ENCODE results near the gene S100A13. TPM values are rescaled to one million over a fixed set of nuclear protein-coding genes. Genes with fewer than 3 reads are reported as not detected.
A peak's percentile ranks its signal among the peaks of the same experiment; 100 is the strongest.

Gene S100A13
- total RNA-seq, 1 donor from 2014 or later, result 172 TPM

DNA sequence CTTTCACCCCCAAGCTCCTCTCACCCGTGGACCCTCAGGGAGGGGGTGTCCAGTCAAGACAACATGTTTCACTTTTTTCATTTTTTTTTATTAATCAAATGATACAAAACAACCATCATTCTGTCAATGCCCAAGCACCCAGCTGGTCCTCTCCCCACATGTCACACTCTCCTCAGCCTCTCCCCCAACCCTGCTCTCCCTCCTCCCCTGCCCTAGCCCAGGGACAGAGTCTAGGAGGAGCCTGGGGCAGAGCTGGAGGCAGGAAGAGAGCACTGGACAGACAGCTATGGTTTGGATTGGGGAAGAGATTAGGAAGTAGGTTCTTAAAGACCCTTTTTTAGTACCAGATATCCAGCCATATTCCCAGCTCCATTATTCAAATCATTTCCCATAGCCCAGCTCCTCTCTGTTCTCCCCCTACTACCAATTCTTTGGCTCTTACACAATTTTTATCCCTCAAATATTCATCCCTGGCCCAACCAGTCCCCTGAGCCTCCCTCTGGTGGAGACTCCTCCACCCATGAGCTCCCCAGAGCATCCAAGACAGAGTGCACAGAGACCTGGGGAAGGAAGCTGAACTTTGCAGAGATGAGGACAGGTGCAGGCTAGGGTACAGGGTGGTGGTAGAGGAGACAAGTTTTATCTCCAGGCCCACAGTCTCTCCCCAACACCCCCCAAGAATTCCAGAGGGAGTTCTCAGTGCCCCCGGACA lies 13.0 kb downstream of the S100A13 start:
- no peak overlapping the region for H3K4me3 ChIP-seq (ENCODE audit: insufficient read depth, low read depth, low read length)
- no peaks in the 10 kb centered on the region for H3K9me3 ChIP-seq (ENCODE audit: insufficient read depth, low read depth, low read length)
- no peak for FAIRE-seq
- H3K4me1 ChIP-seq (ENCODE audit: insufficient read depth, low read length), result peaks cover 29% of the 10 kb centered on the region
- H3K27ac ChIP-seq (ENCODE audit: low read depth, low read length), result no peak overlapping the region
- H4K20me1 ChIP-seq (ENCODE audit: insufficient read depth, low read length), result peaks cover 7% of the 10 kb centered on the region
- H3K27me3 ChIP-seq (ENCODE audit: insufficient read depth, low read length), result no peaks in the 10 kb centered on the region
- no peak overlapping the region for H2AFZ ChIP-seq (ENCODE audit: low read depth, low read length)
- Mint-ChIP-seq H3K4me3 (ENCODE audit: unreplicated experiment) (peak overlapping the region; percentile 6), H3K9me3 (ENCODE audit: unreplicated experiment) (no peaks in the 10 kb centered on the region), H3K4me1 (ENCODE audit: low read depth, unreplicated experiment) (peaks cover 12% of the 10 kb centered on the region), H3K27ac (ENCODE audit: unreplicated experiment) (no peak overlapping the region), H3K36me3 (ENCODE audit: low read depth, unreplicated experiment) (peaks cover 9% of the 10 kb centered on the region), H3K27me3 (ENCODE audit: low read depth, unreplicated experiment) (no peaks in the 10 kb centered on the region)
- TF ChIP-seq, protein P1, sequence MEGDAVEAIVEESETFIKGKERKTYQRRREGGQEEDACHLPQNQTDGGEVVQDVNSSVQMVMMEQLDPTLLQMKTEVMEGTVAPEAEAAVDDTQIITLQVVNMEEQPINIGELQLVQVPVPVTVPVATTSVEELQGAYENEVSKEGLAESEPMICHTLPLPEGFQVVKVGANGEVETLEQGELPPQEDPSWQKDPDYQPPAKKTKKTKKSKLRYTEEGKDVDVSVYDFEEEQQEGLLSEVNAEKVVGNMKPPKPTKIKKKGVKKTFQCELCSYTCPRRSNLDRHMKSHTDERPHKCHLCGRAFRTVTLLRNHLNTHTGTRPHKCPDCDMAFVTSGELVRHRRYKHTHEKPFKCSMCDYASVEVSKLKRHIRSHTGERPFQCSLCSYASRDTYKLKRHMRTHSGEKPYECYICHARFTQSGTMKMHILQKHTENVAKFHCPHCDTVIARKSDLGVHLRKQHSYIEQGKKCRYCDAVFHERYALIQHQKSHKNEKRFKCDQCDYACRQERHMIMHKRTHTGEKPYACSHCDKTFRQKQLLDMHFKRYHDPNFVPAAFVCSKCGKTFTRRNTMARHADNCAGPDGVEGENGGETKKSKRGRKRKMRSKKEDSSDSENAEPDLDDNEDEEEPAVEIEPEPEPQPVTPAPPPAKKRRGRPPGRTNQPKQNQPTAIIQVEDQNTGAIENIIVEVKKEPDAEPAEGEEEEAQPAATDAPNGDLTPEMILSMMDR (IDR thresholded peaks at IDR 0.05; ENCODE audit: insufficient read depth, low read depth, low read length), result no peak
- H3K4me2 ChIP-seq (ENCODE audit: low read length), result no peak overlapping the region
- H3K36me3 ChIP-seq (ENCODE audit: insufficient read depth, low read length), result peaks cover under 1% of the 10 kb centered on the region
- H3K79me2 ChIP-seq (ENCODE audit: insufficient read depth, low read length), result peaks cover 41% of the 10 kb centered on the region
- no peak overlapping the region for H3K9ac ChIP-seq (ENCODE audit: low read length)
- no peak for DNase-seq (ENCODE audit: low read depth)

DNA sequence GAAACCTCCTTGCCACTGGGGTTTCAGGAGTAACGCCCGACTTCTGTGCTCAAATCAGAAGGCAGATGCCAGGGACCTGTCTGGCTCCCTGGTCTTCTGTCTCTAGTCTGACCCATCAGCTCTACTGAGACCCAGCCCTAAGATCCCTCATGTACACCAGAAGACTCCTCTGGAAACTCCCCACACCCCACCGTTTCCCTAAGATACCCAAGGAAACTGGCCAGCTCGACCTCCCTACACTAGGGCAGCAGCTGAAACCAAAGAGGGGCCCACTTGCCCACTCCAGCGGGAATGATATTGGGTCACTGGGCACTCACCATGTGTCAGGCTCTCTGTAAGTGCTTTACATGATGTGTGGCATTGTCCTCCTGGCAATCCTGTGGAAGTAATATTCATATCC lies 13.9 kb downstream of the S100A13 start:
- Histone ChIP-seq H2AFZ (ENCODE audit: low read depth, low read length) (no peak overlapping the region), H3K4me2 (ENCODE audit: low read length) (peak overlapping the region; percentile 87), H3K9ac (ENCODE audit: low read length) (peak overlapping the region; percentile 98), H3K36me3 (ENCODE audit: insufficient read depth, low read length) (no peaks in the 10 kb centered on the region), H3K9me3 (ENCODE audit: insufficient read depth, low read depth, low read length) (no peaks in the 10 kb centered on the region), H3K79me2 (ENCODE audit: insufficient read depth, low read length) (peaks cover 51% of the 10 kb centered on the region), H3K27me3 (ENCODE audit: insufficient read depth, low read length) (no peaks in the 10 kb centered on the region), H3K4me1 (ENCODE audit: insufficient read depth, low read length) (peaks cover 38% of the 10 kb centered on the region), H3K4me3 (ENCODE audit: insufficient read depth, low read depth, low read length) (no peak overlapping the region), H3K27ac (ENCODE audit: low read depth, low read length) (peak overlapping the region; percentile 89), H4K20me1 (ENCODE audit: insufficient read depth, low read length) (peaks cover 7% of the 10 kb centered on the region)
- H3K9me3 Mint-ChIP-seq (ENCODE audit: unreplicated experiment), result no peaks in the 10 kb centered on the region
- no peak overlapping the region for H3K27ac Mint-ChIP-seq (ENCODE audit: unreplicated experiment)
- FAIRE-seq, result no peak
- no peak overlapping the region for H3K4me3 Mint-ChIP-seq (ENCODE audit: unreplicated experiment)
- peaks cover 20% of the 10 kb centered on the region for H3K4me1 Mint-ChIP-seq (ENCODE audit: low read depth, unreplicated experiment)
- no peaks in the 10 kb centered on the region for H3K27me3 Mint-ChIP-seq (ENCODE audit: low read depth, unreplicated experiment)
- TF ChIP-seq EZH2 (IDR thresholded peaks at IDR 0.05; ENCODE audit: insufficient read depth, low read length), result no peak
- TF ChIP-seq, protein P1 (IDR thresholded peaks at IDR 0.05; ENCODE audit: insufficient read depth, low read depth, low read length), result no peak
- H3K36me3 Mint-ChIP-seq (ENCODE audit: low read depth, unreplicated experiment), result peaks cover 4% of the 10 kb centered on the region
- DNase-seq (ENCODE audit: low read depth), result no peak

DNA sequence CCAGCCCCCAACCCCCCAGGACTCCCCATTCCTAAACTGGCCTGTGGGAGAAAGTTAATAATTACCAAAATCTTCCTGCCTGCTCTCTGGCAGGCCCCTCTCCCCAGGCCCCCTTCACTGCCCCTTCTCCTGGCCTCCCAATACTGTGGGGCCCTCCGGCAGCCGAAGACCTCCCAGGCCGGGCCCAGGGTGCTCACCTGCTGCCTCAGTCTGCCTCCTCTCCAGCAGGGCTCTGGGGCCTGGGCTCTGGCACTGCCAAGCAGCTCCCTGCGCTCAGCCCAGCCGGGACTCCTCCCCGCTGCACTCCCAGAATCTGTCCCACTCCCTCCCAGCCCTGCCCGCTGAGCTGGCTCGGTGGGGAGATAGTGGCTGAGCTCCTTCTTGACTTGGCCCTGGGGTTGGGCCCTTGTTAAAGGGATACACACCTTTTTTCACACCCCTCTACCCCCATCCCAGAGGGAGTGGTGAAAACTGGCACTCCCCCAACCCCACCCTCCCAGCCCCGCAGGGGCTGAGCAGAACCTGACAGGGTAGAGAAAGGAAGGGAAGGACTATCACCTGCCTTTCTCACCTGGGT lies 14.5 kb downstream of the S100A13 start, which contains the start of gene S100A16:
Gene S100A16 (minus strand): TSS at position 383 of the 577 bp plus-strand sequence. CDS start 4,986 bp downstream, outside the sequence.
- H3K9ac ChIP-seq (ENCODE audit: low read length), result peak within 1 kb of the TSS; percentile 98
- Mint-ChIP-seq H3K36me3 (ENCODE audit: low read depth, unreplicated experiment) (peaks cover 6% of the 10 kb centered on the region), H3K4me1 (ENCODE audit: low read depth, unreplicated experiment) (peaks cover 20% of the 10 kb centered on the region), H3K4me3 (ENCODE audit: unreplicated experiment) (peak within 1 kb of the TSS; percentile 63), H3K27ac (ENCODE audit: unreplicated experiment) (peak within 1 kb of the TSS; percentile 66), H3K27me3 (ENCODE audit: low read depth, unreplicated experiment) (no peaks in the 10 kb centered on the region), H3K9me3 (ENCODE audit: unreplicated experiment) (no peaks in the 10 kb centered on the region)
- H3K4me2 ChIP-seq (ENCODE audit: low read length), result peak within 1 kb of the TSS; percentile 87
- no peak for TF ChIP-seq EZH2 (IDR thresholded peaks at IDR 0.05; ENCODE audit: insufficient read depth, low read length)
- TF ChIP-seq, protein P1 (IDR thresholded peaks at IDR 0.05; ENCODE audit: insufficient read depth, low read depth, low read length), result no peak
- peaks cover under 1% of the 10 kb centered on the region for H3K36me3 ChIP-seq (ENCODE audit: insufficient read depth, low read length)
- H3K27me3 ChIP-seq (ENCODE audit: insufficient read depth, low read length), result no peaks in the 10 kb centered on the region
- peak; percentile 57 for DNase-seq (ENCODE audit: low read depth)
- H3K4me3 ChIP-seq (ENCODE audit: insufficient read depth, low read depth, low read length), result peak within 1 kb of the TSS; percentile 93
- H3K27ac ChIP-seq (ENCODE audit: low read depth, low read length), result peak within 1 kb of the TSS; percentile 89
- peaks cover 7% of the 10 kb centered on the region for H4K20me1 ChIP-seq (ENCODE audit: insufficient read depth, low read length)
- peak within 1 kb of the TSS; percentile 26 for H2AFZ ChIP-seq (ENCODE audit: low read depth, low read length)
- no peak for FAIRE-seq
- H3K79me2 ChIP-seq (ENCODE audit: insufficient read depth, low read length), result peaks cover 56% of the 10 kb centered on the region
- no peaks in the 10 kb centered on the region for H3K9me3 ChIP-seq (ENCODE audit: insufficient read depth, low read depth, low read length)
- peaks cover 44% of the 10 kb centered on the region for H3K4me1 ChIP-seq (ENCODE audit: insufficient read depth, low read length)

All from astrocyte (in vitro differentiated cells and primary cell).